Measurements from ENCODE around the gene ABHD17A. TPM values are rescaled to one million over a fixed set of nuclear protein-coding genes. Genes with fewer than 3 reads are reported as not detected.
"Not testable (repeated sequence)": the region's sequence is repeated elsewhere in the genome, so short reads cannot be mapped to it uniquely, and the experiment has no call there.

ABHD17A gene
- total RNA-seq, 4 donors from 2014 or later: 86.8 to 134 (median 91.4) TPM

DNA sequence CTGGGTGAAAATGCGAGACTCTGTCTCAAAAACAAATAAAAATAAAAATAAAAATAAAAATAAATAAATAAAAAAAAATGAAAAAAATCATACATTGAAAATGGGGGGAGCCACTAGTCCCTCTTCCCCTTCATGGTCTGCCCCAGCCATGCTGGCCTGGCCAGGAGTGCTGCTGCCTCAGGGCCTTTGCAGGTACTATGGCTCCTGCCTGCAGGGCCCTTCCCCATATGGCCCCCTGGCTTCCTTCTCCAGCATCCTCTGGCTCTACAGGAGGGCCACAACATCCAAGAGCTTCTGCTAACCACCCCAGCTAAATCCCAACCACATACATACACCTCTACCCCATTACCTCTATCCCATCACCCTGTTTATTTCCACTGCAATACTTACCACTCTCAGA lies 4.6 kb upstream of the ABHD17A start:
- Histone ChIP-seq H3K4me1 (no peaks in the 10 kb centered on the region), H3K27me3 (no peaks in the 10 kb centered on the region), H3K4me3 (replicated peaks in 1 of 3) (no peak overlapping the region), H3K36me3 (no peaks in the 10 kb centered on the region), H3K9me3 (no peaks in the 10 kb centered on the region), H3K27ac (no peak overlapping the region)
- TF ChIP-seq, protein P1, sequence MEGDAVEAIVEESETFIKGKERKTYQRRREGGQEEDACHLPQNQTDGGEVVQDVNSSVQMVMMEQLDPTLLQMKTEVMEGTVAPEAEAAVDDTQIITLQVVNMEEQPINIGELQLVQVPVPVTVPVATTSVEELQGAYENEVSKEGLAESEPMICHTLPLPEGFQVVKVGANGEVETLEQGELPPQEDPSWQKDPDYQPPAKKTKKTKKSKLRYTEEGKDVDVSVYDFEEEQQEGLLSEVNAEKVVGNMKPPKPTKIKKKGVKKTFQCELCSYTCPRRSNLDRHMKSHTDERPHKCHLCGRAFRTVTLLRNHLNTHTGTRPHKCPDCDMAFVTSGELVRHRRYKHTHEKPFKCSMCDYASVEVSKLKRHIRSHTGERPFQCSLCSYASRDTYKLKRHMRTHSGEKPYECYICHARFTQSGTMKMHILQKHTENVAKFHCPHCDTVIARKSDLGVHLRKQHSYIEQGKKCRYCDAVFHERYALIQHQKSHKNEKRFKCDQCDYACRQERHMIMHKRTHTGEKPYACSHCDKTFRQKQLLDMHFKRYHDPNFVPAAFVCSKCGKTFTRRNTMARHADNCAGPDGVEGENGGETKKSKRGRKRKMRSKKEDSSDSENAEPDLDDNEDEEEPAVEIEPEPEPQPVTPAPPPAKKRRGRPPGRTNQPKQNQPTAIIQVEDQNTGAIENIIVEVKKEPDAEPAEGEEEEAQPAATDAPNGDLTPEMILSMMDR (IDR thresholded peaks at IDR 0.05): no peak
- no peak for TF ChIP-seq POLR2A (IDR thresholded peaks at IDR 0.05)
- WGBS, 2 donors: 97 to 100% methylated on average over 1 of the region's 1 CpG
- no peak for DNase-seq
- intact Hi-C loops (cut with DNase I): no loop called here

DNA sequence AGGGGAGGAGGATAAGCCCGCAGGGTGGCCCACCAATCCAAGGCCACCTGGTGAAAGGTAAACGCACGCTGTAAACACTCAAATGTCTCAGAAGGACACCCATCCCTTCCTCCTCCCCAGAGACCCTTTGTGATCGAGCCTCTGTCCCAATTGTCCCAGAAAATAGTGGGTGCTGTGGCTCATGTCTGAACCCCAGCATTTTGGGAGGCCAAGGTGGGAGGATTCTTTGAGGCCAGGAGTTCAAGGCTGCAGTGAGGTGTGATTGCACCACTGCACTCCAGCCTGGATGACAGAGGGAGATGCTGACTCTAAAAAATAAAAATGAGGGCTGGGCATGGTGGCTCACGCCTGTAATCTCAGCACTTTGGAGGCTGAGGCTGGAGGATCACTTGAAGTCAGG lies 3.1 kb upstream of the ABHD17A start:
- whole genome bisulfite sequencing, 2 donors: 77 to 94% methylated on average over 2 to 4 of the region's 5 CpGs
- intact Hi-C loops (cut with DNase I): no loop called here
- no peak overlapping the region for H3K4me3 ChIP-seq (replicated peaks in 1 of 3)
- H3K9me3 ChIP-seq: no peaks in the 10 kb centered on the region
- H3K4me1 ChIP-seq: peaks cover 10 to 12% of the 10 kb centered on the region in 2 donors
- no peaks in the 10 kb centered on the region for H3K36me3 ChIP-seq
- H3K27me3 ChIP-seq: no peaks in the 10 kb centered on the region
- TF ChIP-seq, protein P1 (IDR thresholded peaks at IDR 0.05): no peak
- no peak for TF ChIP-seq POLR2A (IDR thresholded peaks at IDR 0.05)
- no peak for DNase-seq
- no peak overlapping the region for H3K27ac ChIP-seq

DNA sequence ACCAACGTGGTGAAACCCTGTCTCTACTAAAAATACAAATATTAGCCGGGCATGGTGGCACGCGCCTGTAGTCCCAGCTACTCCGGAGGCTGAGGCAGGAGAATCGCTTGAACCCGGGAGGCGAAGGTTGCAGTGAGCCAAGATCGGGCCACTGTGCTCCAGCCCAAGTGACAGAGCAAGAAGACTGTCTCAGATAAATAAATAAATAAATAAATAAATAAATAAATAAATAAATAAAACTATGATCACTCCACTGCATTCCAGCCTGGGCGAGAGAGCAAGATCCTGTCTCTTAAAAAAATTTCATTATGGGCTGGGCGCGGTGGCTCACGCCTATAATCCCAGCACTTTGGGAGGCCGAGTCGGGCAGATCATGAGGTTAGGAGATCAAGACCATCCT lies 1.1 kb upstream of the ABHD17A start:
- DNase-seq; H3K27ac ChIP-seq; H3K27me3 ChIP-seq; H3K4me3 ChIP-seq (replicated peaks in 1 of 3); H3K9me3 ChIP-seq; intact Hi-C loops (cut with DNase I); H3K36me3 ChIP-seq: not testable (repeated sequence)
- WGBS, 2 donors: 94 to 95% methylated on average over 15 of the region's 15 CpGs
- peaks cover 10 to 20% of the 10 kb centered on the region in 2 donors for H3K4me1 ChIP-seq

DNA sequence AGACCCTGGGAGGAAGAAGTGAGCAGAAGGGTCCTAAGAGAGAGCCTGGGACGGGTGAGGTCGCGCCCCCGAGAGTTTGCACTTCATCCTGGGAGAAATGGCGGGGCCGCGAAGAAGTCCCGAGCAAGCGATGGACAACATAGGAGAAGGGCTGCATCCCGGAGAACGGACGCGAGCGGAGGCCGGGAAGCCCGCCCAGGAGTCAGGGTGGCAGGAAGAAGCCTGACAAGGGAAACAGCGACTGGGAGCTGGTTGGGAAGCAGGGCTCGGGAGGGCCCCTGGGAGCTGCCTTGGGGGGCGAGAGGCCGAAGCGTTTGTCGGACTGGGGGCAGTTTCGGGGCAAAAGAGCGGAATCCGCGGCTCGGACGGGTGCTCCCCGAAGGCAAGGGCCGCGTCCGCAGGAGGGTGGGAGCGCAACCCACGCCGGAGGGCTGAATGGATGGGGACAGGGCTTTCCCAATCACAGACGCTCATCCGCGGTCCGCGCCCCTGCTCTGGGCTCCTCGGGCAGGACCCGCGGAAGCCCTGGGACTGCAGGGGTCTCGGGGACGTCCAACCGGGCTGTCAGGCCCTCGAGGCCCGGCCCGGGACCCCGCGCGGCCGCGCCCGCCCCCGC lies 469 bp downstream of the ABHD17A start:
- Histone ChIP-seq H3K9me3 (no peaks in the 10 kb centered on the region), H3K4me3 (replicated peaks in 1 of 3) (peak overlapping the region; percentile 68 to 81 (median 71)), H3K4me1 (peaks cover 10 to 20% of the 10 kb centered on the region in 2 donors), H3K27me3 (no peaks in the 10 kb centered on the region), H3K27ac (peak overlapping the region; percentile 44 to 82 (median 66)), H3K36me3 (no peaks in the 10 kb centered on the region)
- intact Hi-C loops (cut with DNase I): no loop called here
- DNase-seq: no peak
- no peak for TF ChIP-seq POLR2A (IDR thresholded peaks at IDR 0.05)
- TF ChIP-seq, protein P1 (IDR thresholded peaks at IDR 0.05): no peak
- WGBS, 2 donors: 0 to 1% methylated on average over 15 to 31 of the region's 56 CpGs

DNA sequence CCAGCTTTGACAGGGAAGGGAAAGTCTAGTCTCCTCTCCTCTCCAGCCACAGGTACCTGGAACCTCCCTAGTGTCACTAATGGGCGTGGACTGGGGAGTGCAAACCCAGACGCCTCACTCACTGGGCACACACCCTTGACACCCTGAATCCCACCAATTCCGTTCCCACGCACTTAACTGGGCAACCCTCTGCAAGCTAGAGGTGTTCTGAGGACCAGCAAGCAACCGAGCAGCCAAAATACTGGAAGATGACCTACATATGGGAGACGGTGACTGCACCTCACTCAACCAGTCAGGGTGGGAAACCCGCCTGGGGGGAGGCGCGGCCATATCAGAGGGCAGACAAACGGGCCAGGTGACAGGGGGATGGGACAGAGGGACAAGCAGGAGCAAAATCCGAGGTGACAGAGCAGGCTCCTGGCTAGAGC lies 991 bp downstream of the ABHD17A start:
- H3K36me3 ChIP-seq: no peaks in the 10 kb centered on the region
- peak overlapping the region; percentile 68 to 81 (median 71) for H3K4me3 ChIP-seq (replicated peaks in 1 of 3)
- peaks cover 10 to 20% of the 10 kb centered on the region in 2 donors for H3K4me1 ChIP-seq
- H3K27ac ChIP-seq: peak overlapping the region in 2 of 3 donors; percentile 66 to 82
- H3K9me3 ChIP-seq: no peaks in the 10 kb centered on the region
- no peak for TF ChIP-seq POLR2A (IDR thresholded peaks at IDR 0.05)
- TF ChIP-seq, protein P1 (IDR thresholded peaks at IDR 0.05): no peak
- H3K27me3 ChIP-seq: no peaks in the 10 kb centered on the region
- intact Hi-C loops (cut with DNase I): no loop called here
- DNase-seq: no peak
- WGBS, 2 donors: 5% methylated on average over 11 of the region's 11 CpGs
